Suprapubic skin (tissue), 4 donors: ENCODE data around the gene DGKB. TPM values are rescaled to one million over a fixed set of nuclear protein-coding genes. Genes with fewer than 3 reads are reported as not detected.

Source experiments
- DNase-seq, 2 donors: peaks; one replicate each; pipeline ENCODE4 v3.0.0-alpha.2; 2019; ENCODE audit warnings: low spot score in 2 of 2
- H3K27ac ChIP-seq: fragments of 200-600 bp; sonication (generic); one replicate; pipeline ENCODE4 v1.5.1; 2019
- H3K27me3 ChIP-seq: fragments of 200-600 bp; sonication (generic); one replicate; pipeline ENCODE4 v1.5.1; 2019
- H3K36me3 ChIP-seq: fragments of 200-600 bp; sonication (generic); one replicate; pipeline ENCODE4 v1.5.1; 2019
- H3K4me1 ChIP-seq: fragments of 200-600 bp; sonication (generic); one replicate; pipeline ENCODE4 v1.5.1; 2019
- H3K4me3 ChIP-seq: fragments of 200-600 bp; sonication (generic); one replicate; pipeline ENCODE4 v1.5.1; 2019; ENCODE audit warnings: mild to moderate bottlenecking
- H3K9me3 ChIP-seq: fragments of 200-600 bp; sonication (generic); one replicate; pipeline ENCODE4 v1.5.1; 2019
- EP300 ChIP-seq: sonication (generic); formaldehyde crosslinking; IDR thresholded peaks from one replicate; pipeline ENCODE4 v1.6.1; 2017; ENCODE audit warnings: antibody characterized with exemption
- POLR2A ChIP-seq, 2 donors: fragments of 450-650 bp; IDR thresholded peaks; one replicate each; pipeline ENCODE4 v1.6.1; 2017; ENCODE audit warnings: antibody characterized with exemption in 2 of 2, mild to moderate bottlenecking in 2 of 2, moderate library complexity in 2 of 2
- POLR2AphosphoS5 ChIP-seq, 3 donors: sonication (generic); formaldehyde crosslinking; IDR thresholded peaks; one replicate each; pipeline ENCODE4 v1.6.1; 2017; ENCODE audit warnings: antibody characterized with exemption in 3 of 3
- WGBS: methylation state at CpG from one replicate; pipeline ENCODE4 v1.1.5; 2018; 5-methylcytosine and 5-hydroxymethylcytosine counted together
- total RNA-seq, 4 donors: library from RNA; depleted of rRNA; stranded (reverse); fragments of >200 nt; gene quantifications; one replicate each; pipeline ENCODE4 v1.1.0, GENCODE V29; 2016
- TF ChIP-seq, protein P1 (sequence below), 2 donors: fragments of 200-600 bp in 1 of 2; fragments of 450-650 bp in 1 of 2; sonication (generic) in 1 of 2; IDR thresholded peaks; one replicate each; pipeline ENCODE4 v1.5.1; 2016 to 2019; ENCODE audit warnings: antibody characterized with exemption in 2 of 2, mild to moderate bottlenecking in 1 of 2, moderate library complexity in 1 of 2

Gene DGKB
- total RNA-seq, 4 donors from 2014 or later = 0.17 to 0.30 TPM; not detected in 2

DNA sequence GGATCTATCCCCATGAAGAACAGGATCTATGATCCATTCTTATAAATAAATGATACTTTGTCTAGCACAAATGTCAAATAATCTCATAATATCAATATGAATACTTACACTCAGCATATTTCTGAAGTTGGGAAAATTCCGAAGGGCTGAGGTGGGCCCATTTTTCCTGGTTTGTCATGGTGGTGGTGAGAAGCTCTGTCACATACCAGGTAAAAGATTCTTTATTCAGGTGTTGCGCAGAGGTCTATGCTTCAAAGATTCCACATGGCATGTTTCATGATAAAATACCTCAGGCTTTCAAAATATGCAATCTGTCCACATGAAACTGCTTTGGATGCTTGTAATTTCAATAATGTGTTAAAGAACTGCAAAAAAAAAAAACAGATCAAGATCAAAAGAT lies 61.5 kb downstream of the DGKB start:
- TF ChIP-seq, protein P1, sequence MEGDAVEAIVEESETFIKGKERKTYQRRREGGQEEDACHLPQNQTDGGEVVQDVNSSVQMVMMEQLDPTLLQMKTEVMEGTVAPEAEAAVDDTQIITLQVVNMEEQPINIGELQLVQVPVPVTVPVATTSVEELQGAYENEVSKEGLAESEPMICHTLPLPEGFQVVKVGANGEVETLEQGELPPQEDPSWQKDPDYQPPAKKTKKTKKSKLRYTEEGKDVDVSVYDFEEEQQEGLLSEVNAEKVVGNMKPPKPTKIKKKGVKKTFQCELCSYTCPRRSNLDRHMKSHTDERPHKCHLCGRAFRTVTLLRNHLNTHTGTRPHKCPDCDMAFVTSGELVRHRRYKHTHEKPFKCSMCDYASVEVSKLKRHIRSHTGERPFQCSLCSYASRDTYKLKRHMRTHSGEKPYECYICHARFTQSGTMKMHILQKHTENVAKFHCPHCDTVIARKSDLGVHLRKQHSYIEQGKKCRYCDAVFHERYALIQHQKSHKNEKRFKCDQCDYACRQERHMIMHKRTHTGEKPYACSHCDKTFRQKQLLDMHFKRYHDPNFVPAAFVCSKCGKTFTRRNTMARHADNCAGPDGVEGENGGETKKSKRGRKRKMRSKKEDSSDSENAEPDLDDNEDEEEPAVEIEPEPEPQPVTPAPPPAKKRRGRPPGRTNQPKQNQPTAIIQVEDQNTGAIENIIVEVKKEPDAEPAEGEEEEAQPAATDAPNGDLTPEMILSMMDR (IDR thresholded peaks at IDR 0.05) = no peak
- TF ChIP-seq EP300 (no peak), POLR2AphosphoS5 (IDR thresholded peaks at IDR 0.05) (no peak), POLR2A (IDR thresholded peaks at IDR 0.05) (no peak)
- H3K9me3 ChIP-seq = no peaks in the 10 kb centered on the region
- 66% methylated on average over 2 of the region's 2 CpGs for WGBS
- H3K36me3 ChIP-seq = no peaks in the 10 kb centered on the region
- H3K4me1 ChIP-seq = no peaks in the 10 kb centered on the region
- DNase-seq = no peak
- H3K4me3 ChIP-seq = no peak overlapping the region
- H3K27me3 ChIP-seq = no peaks in the 10 kb centered on the region
- H3K27ac ChIP-seq = no peak overlapping the region

DNA sequence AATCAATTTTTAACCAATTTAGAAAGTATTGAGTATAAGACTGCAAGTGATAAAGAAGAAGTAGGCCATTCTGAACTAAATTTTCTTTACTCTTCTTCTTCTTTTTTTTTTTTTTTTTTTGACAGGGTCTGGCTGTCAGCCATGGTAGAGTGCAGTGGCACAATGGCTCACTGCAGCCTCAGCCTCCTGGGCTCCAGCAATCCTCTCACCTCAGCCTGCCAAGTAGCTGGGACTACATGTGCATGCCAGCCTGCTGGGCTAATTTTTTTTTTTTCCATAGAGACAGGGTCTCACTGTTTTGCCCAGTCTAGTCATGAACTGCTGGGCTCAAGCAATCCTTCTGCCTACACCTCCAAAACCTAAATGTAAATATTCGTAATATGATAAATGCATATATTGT lies 63.2 kb downstream of the DGKB start:
- Histone ChIP-seq H3K36me3 (no peaks in the 10 kb centered on the region), H3K27ac (no peak overlapping the region), H3K4me3 (no peak overlapping the region), H3K27me3 (no peaks in the 10 kb centered on the region), H3K4me1 (no peaks in the 10 kb centered on the region), H3K9me3 (no peaks in the 10 kb centered on the region)
- TF ChIP-seq, protein P1 (IDR thresholded peaks at IDR 0.05) = no peak
- TF ChIP-seq POLR2AphosphoS5 (IDR thresholded peaks at IDR 0.05) (no peak), EP300 (no peak), POLR2A (IDR thresholded peaks at IDR 0.05) (no peak)
- 97% methylated on average over 1 of the region's 1 CpG for WGBS
- no peak for DNase-seq

GRCh38 chr7:14837216-14837615 lies 65.3 kb downstream of the DGKB start:
- H3K27ac ChIP-seq = no peak overlapping the region
- no peaks in the 10 kb centered on the region for H3K36me3 ChIP-seq
- H3K9me3 ChIP-seq = no peaks in the 10 kb centered on the region
- no peak for TF ChIP-seq EP300
- TF ChIP-seq, protein P1 (IDR thresholded peaks at IDR 0.05) = no peak
- TF ChIP-seq POLR2AphosphoS5 (IDR thresholded peaks at IDR 0.05) = no peak
- no peak for TF ChIP-seq POLR2A (IDR thresholded peaks at IDR 0.05)
- H3K4me1 ChIP-seq = no peaks in the 10 kb centered on the region
- no peak for DNase-seq
- no peak overlapping the region for H3K4me3 ChIP-seq
- no peaks in the 10 kb centered on the region for H3K27me3 ChIP-seq

GRCh38 chr7:14836571-14837189 lies 65.9 kb downstream of the DGKB start:
- TF ChIP-seq, protein P1 (IDR thresholded peaks at IDR 0.05) = no peak
- Histone ChIP-seq H3K27me3 (no peaks in the 10 kb centered on the region), H3K4me3 (no peak overlapping the region), H3K4me1 (no peaks in the 10 kb centered on the region), H3K9me3 (no peaks in the 10 kb centered on the region), H3K27ac (no peak overlapping the region), H3K36me3 (no peaks in the 10 kb centered on the region)
- DNase-seq = no peak
- whole genome bisulfite sequencing = 46% methylated on average over 6 of the region's 6 CpGs

DNA sequence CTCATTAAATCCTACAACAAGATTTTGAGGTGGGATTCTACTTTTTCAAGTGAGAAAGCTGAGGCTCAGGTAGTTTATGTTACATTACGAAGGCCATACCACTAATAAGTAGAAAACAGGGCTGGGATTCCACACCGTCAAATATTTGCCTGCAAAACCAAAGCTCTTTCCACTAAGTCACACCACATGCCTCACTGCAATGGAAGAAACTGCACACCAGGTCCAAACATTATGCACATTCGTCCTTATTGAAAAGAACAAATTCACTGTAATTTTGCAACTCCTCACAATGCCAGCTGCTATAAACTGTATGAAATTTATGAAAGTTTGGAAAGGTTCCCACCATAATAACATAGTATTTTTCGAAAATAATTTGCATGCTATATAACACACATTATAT lies 66.5 kb downstream of the DGKB start:
- Histone ChIP-seq H3K27me3 (no peaks in the 10 kb centered on the region), H3K4me1 (no peaks in the 10 kb centered on the region), H3K27ac (no peak overlapping the region), H3K36me3 (no peaks in the 10 kb centered on the region), H3K9me3 (no peaks in the 10 kb centered on the region), H3K4me3 (no peak overlapping the region)
- no peak for DNase-seq
- 66% methylated on average over 4 of the region's 4 CpGs for WGBS
- TF ChIP-seq POLR2AphosphoS5 (IDR thresholded peaks at IDR 0.05) (no peak), EP300 (no peak), POLR2A (IDR thresholded peaks at IDR 0.05) (no peak)
- TF ChIP-seq, protein P1 (IDR thresholded peaks at IDR 0.05) = no peak
